ENCODE measurements around the gene SHLD1. TPM values are rescaled to one million over a fixed set of nuclear protein-coding genes. Genes with fewer than 3 reads are reported as not detected.

Gene SHLD1
- total RNA-seq, 5 donors from 2014 or later (not counting 1 experiment from before 2014, with no cell fraction given), result 10.0 to 15.8 (median 14.2) TPM

DNA sequence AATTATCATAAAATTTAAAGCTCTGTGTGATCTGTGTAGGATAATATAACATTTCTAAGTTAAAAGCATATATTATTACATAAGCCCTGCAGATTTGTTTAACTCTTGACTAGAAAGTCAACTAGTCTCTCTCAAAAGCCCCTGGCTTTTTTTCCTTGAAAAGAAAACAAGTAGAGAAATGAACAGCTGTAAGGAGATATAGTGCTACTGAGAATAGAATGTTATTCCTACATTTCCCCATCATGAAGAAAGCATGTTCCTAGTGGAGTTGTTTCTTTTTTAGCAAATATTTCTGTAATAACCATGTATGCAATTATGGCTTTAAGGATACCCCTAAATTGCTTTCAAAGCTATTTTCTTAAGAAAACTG, 37.6 kb downstream of the SHLD1 start:
- Histone ChIP-seq H3K4me3 (ENCODE audit: control insufficient read depth in 1 of 2, extremely low read depth in 1 of 2, low read length in 1 of 2) (no peak overlapping the region), H3K4me1 (ENCODE audit: control insufficient read depth in 1 of 2, extremely low read depth in 1 of 2, insufficient read depth in 2 of 2, low read length in 2 of 2) (no peaks in the 10 kb centered on the region), H3K36me3 (ENCODE audit: control insufficient read depth in 2 of 2, extremely low read depth in 1 of 2, insufficient read depth in 1 of 2, low read length in 1 of 2) (peaks cover 5 to 18% of the 10 kb centered on the region in 2 donors), H3K9me3 (no peaks in the 10 kb centered on the region), H3K27me3 (replicated peaks in 1 of 2; ENCODE audit: control insufficient read depth in 2 of 2, extremely low read depth in 1 of 2, insufficient read depth in 2 of 2, low read length in 1 of 2) (no peaks in the 10 kb centered on the region), H3K27ac (ENCODE audit: low read length) (no peak overlapping the region)
- Mint-ChIP-seq H3K27me3 (no peaks in the 10 kb centered on the region), H3K4me3 (no peak overlapping the region), H3K4me1 (peaks cover 0 to 13% (median 8%) of the 10 kb centered on the region in 3 donors), H3K36me3 (peaks cover 15% of the 10 kb centered on the region), H3K27ac (peak overlapping the region in 1 of 2 donors; percentile 77), H3K9me3 (no peaks in the 10 kb centered on the region)
- no peak for ATAC-seq (replicated peaks in 1 of 4)
- no peak for DNase-seq
- ChIA-PET CTCF (interaction anchor here (0.5 to 3.7 kb wide), 34 partner anchors 14 to 1700 kb away, joined by 3 to 44 read pairs (median 4); no protein-coding TSS in a partner anchor), POLR2A (interaction anchor here (0.5 to 0.9 kb wide), 5 partner anchors 8 to 182 kb away, joined by 3 to 9 read pairs (median 5); no protein-coding TSS in a partner anchor)

GRCh38 chr20:5788385-5788895, 38.2 kb downstream of the SHLD1 start:
- Histone ChIP-seq H3K4me1 (ENCODE audit: control insufficient read depth in 1 of 2, extremely low read depth in 1 of 2, insufficient read depth in 2 of 2, low read length in 2 of 2) (no peaks in the 10 kb centered on the region), H3K4me3 (ENCODE audit: control insufficient read depth in 1 of 2, extremely low read depth in 1 of 2, low read length in 1 of 2) (no peak overlapping the region), H3K27ac (ENCODE audit: low read length) (no peak overlapping the region), H3K9me3 (no peaks in the 10 kb centered on the region), H3K27me3 (replicated peaks in 1 of 2; ENCODE audit: control insufficient read depth in 2 of 2, extremely low read depth in 1 of 2, insufficient read depth in 2 of 2, low read length in 1 of 2) (no peaks in the 10 kb centered on the region), H3K36me3 (ENCODE audit: control insufficient read depth in 2 of 2, extremely low read depth in 1 of 2, insufficient read depth in 1 of 2, low read length in 1 of 2) (peaks cover 5 to 18% of the 10 kb centered on the region in 2 donors)
- Mint-ChIP-seq H3K36me3 (peaks cover 15% of the 10 kb centered on the region), H3K27ac (peak overlapping the region in 1 of 2 donors; percentile 2), H3K4me3 (no peak overlapping the region), H3K4me1 (peaks cover 0 to 15% (median 8%) of the 10 kb centered on the region in 3 donors), H3K27me3 (no peaks in the 10 kb centered on the region), H3K9me3 (no peaks in the 10 kb centered on the region)
- WGBS (ENCODE audit: insufficient coverage), result no CpG with 5 or more reads among the region's 3 CpGs
- ATAC-seq (replicated peaks in 1 of 4) (peak; percentile 87 to 99 (median 96)), DNase-seq (peak; percentile 19 to 93 (median 73))
- ChIA-PET CTCF (interaction anchor here (0.6 to 3.7 kb wide), 34 partner anchors 11 to 260 kb away, joined by 3 to 44 read pairs (median 4); no protein-coding TSS in a partner anchor), POLR2A (interaction anchor here (0.5 to 0.8 kb wide), 4 partner anchors 9 to 751 kb away, joined by 3 to 9 read pairs (median 6); no protein-coding TSS in a partner anchor)

DNA sequence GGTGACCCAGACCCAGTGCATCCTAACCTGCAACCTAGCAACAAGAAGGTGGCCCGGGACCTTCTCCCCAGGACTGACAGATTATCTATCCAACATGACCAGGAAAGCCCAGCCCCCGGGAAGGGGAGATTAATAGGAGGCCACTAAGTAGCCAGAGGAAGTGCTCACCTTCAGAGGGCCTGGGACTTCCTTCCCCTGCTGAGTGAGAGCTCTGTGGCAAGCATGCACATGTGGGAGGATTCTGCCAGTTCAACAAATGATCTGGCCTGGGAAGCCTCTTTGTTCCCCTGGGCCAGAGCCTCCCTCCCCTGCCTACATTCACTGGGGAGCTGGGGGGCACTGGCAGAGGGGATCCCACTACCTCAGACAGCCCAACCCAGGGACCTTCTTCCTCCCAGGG, 39.6 kb downstream of the SHLD1 start:
- no peak for DNase-seq
- H3K27ac ChIP-seq (ENCODE audit: low read length), result no peak overlapping the region
- no peak overlapping the region for H3K4me3 Mint-ChIP-seq
- POLR2A ChIA-PET, result no interaction called here
- CTCF ChIA-PET, result interaction anchor here (1.5 to 3.7 kb wide), 4 partner anchors 54 to 261 kb away, joined by 3 to 44 read pairs (median 30); no protein-coding TSS in a partner anchor
- H3K27me3 ChIP-seq (replicated peaks in 1 of 2; ENCODE audit: control insufficient read depth in 2 of 2, extremely low read depth in 1 of 2, insufficient read depth in 2 of 2, low read length in 1 of 2), result no peaks in the 10 kb centered on the region
- peaks cover 21% of the 10 kb centered on the region for H3K36me3 Mint-ChIP-seq
- peaks cover 5 to 20% of the 10 kb centered on the region in 2 donors for H3K36me3 ChIP-seq (ENCODE audit: control insufficient read depth in 2 of 2, extremely low read depth in 1 of 2, insufficient read depth in 1 of 2, low read length in 1 of 2)
- peaks cover 0 to 15% (median 8%) of the 10 kb centered on the region in 3 donors for H3K4me1 Mint-ChIP-seq
- H3K4me1 ChIP-seq (ENCODE audit: control insufficient read depth in 1 of 2, extremely low read depth in 1 of 2, insufficient read depth in 2 of 2, low read length in 2 of 2), result no peaks in the 10 kb centered on the region
- no peak for ATAC-seq (replicated peaks in 1 of 4)
- no peak overlapping the region for H3K4me3 ChIP-seq (ENCODE audit: control insufficient read depth in 1 of 2, extremely low read depth in 1 of 2, low read length in 1 of 2)
- H3K27ac Mint-ChIP-seq, result no peak overlapping the region
- H3K9me3 Mint-ChIP-seq, result no peaks in the 10 kb centered on the region
- H3K27me3 Mint-ChIP-seq, result no peaks in the 10 kb centered on the region
- WGBS (ENCODE audit: insufficient coverage), result no CpG with 5 or more reads among the region's 2 CpGs
- H3K9me3 ChIP-seq, result no peaks in the 10 kb centered on the region

GRCh38 chr20:5793916-5794315, 43.7 kb downstream of the SHLD1 start:
- no peaks in the 10 kb centered on the region for H3K27me3 Mint-ChIP-seq
- POLR2A ChIA-PET, result interaction anchor here in 1 of 2 donors (0.6 kb wide), 1 partner anchor 251 kb away, joined by 3 read pairs; no protein-coding TSS in a partner anchor
- CTCF ChIA-PET, result interaction anchor here in 1 of 2 donors (0.8 kb wide), 1 partner anchor 265 kb away, joined by 3 read pairs; no protein-coding TSS in a partner anchor
- no peaks in the 10 kb centered on the region for H3K4me1 ChIP-seq (ENCODE audit: control insufficient read depth in 1 of 2, extremely low read depth in 1 of 2, insufficient read depth in 2 of 2, low read length in 2 of 2)
- no peaks in the 10 kb centered on the region for H3K9me3 Mint-ChIP-seq
- peaks cover 0 to 10% (median 0%) of the 10 kb centered on the region in 3 donors for H3K4me1 Mint-ChIP-seq
- no CpG with 5 or more reads among the region's 2 CpGs for WGBS (ENCODE audit: insufficient coverage)
- DNase-seq (no peak), ATAC-seq (replicated peaks in 1 of 4) (no peak)
- H3K36me3 Mint-ChIP-seq, result peaks cover 17% of the 10 kb centered on the region
- H3K4me3 ChIP-seq (ENCODE audit: control insufficient read depth in 1 of 2, extremely low read depth in 1 of 2, low read length in 1 of 2), result no peak overlapping the region
- H3K27me3 ChIP-seq (replicated peaks in 1 of 2; ENCODE audit: control insufficient read depth in 2 of 2, extremely low read depth in 1 of 2, insufficient read depth in 2 of 2, low read length in 1 of 2), result no peaks in the 10 kb centered on the region
- peaks cover 0 to 9% of the 10 kb centered on the region in 2 donors for H3K36me3 ChIP-seq (ENCODE audit: control insufficient read depth in 2 of 2, extremely low read depth in 1 of 2, insufficient read depth in 1 of 2, low read length in 1 of 2)
- H3K27ac Mint-ChIP-seq, result no peak overlapping the region
- H3K4me3 Mint-ChIP-seq, result no peak overlapping the region
- H3K27ac ChIP-seq (ENCODE audit: low read length), result no peak overlapping the region
- H3K9me3 ChIP-seq, result no peaks in the 10 kb centered on the region

DNA sequence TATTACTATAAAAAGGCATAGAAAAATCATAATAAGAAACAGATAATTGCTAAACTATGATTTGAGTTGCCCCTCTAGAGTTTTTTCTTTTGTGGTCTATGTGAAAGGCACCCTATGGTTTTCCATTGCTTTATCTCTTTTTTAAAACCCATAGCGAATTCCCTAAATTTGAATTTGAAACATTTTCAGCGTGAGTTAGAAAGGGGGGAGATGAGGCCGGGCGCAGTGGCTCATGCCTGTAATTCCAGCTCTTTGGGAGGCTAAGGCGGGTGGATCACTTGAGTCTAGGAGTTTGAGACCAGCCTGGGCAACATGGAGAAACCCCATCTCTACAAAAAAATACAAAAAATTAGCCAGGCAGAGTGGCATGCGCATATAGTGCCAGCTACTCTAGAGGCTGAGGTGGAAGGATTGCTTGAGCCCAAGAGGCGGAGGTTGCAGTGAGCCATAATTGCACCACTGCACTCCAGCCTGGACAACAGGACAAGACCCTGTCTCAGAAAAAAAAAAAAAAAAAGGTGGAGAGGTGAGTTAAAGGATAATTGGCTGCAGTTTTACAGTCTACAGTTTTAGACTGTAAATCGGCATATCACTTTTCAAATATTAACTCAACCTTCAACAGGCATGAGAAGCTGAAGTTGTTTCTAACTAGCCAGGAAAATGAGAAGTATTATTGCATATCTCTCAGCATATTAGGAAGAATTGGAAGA, 46.3 kb downstream of the SHLD1 start:
- CTCF ChIA-PET, result interaction anchor here (0.6 to 1.1 kb wide), 2 partner anchors 236 to 249 kb away, joined by 3 read pairs; no protein-coding TSS in a partner anchor
- no peak overlapping the region for H3K27ac ChIP-seq (ENCODE audit: low read length)
- H3K4me3 Mint-ChIP-seq, result no peak overlapping the region
- H3K4me1 ChIP-seq (ENCODE audit: control insufficient read depth in 1 of 2, extremely low read depth in 1 of 2, insufficient read depth in 2 of 2, low read length in 2 of 2), result no peaks in the 10 kb centered on the region
- no peak overlapping the region for H3K4me3 ChIP-seq (ENCODE audit: control insufficient read depth in 1 of 2, extremely low read depth in 1 of 2, low read length in 1 of 2)
- no peaks in the 10 kb centered on the region for H3K9me3 ChIP-seq
- no peaks in the 10 kb centered on the region for H3K27me3 ChIP-seq (replicated peaks in 1 of 2; ENCODE audit: control insufficient read depth in 2 of 2, extremely low read depth in 1 of 2, insufficient read depth in 2 of 2, low read length in 1 of 2)
- peaks cover 0 to 4% of the 10 kb centered on the region in 2 donors for H3K36me3 ChIP-seq (ENCODE audit: control insufficient read depth in 2 of 2, extremely low read depth in 1 of 2, insufficient read depth in 1 of 2, low read length in 1 of 2)
- H3K27ac Mint-ChIP-seq, result no peak overlapping the region
- no peaks in the 10 kb centered on the region for H3K27me3 Mint-ChIP-seq
- DNase-seq (no peak), ATAC-seq (replicated peaks in 1 of 4) (no peak)
- POLR2A ChIA-PET, result interaction anchor here (0.6 to 0.7 kb wide), 2 partner anchors 25 to 302 kb away, joined by 3 read pairs; no protein-coding TSS in a partner anchor
- peaks cover 0 to 10% (median 0%) of the 10 kb centered on the region in 3 donors for H3K4me1 Mint-ChIP-seq
- peaks cover 20% of the 10 kb centered on the region for H3K36me3 Mint-ChIP-seq
- no peaks in the 10 kb centered on the region for H3K9me3 Mint-ChIP-seq
- 100% methylated on average over 1 of the region's 8 CpGs for WGBS (ENCODE audit: insufficient coverage)

DNA sequence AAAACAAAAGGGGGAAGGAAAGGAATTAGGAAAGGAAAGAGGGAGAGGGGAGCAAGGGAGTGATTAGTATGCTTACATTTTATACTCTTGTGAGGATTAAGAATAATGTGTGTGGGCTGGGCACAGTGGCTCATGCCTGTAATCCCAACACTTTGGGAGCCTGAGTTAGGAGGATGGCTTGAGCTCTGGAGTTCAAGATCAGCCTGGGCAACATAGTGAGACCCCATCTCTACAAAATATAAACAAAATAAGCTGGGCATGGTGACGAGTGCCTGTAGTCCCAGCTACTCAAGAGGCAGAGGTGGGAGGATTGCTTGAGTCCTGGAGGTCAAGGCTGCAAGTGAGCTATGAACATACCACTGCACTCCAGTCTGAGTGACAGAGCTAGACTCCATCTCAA, 47.0 kb downstream of the SHLD1 start:
- Histone ChIP-seq H3K27ac (ENCODE audit: low read length) (no peak overlapping the region), H3K36me3 (ENCODE audit: control insufficient read depth in 2 of 2, extremely low read depth in 1 of 2, insufficient read depth in 1 of 2, low read length in 1 of 2) (peaks cover 0 to 8% of the 10 kb centered on the region in 2 donors), H3K4me1 (ENCODE audit: control insufficient read depth in 1 of 2, extremely low read depth in 1 of 2, insufficient read depth in 2 of 2, low read length in 2 of 2) (no peaks in the 10 kb centered on the region), H3K9me3 (no peaks in the 10 kb centered on the region), H3K27me3 (replicated peaks in 1 of 2; ENCODE audit: control insufficient read depth in 2 of 2, extremely low read depth in 1 of 2, insufficient read depth in 2 of 2, low read length in 1 of 2) (no peaks in the 10 kb centered on the region), H3K4me3 (ENCODE audit: control insufficient read depth in 1 of 2, extremely low read depth in 1 of 2, low read length in 1 of 2) (no peak overlapping the region)
- Mint-ChIP-seq H3K9me3 (no peaks in the 10 kb centered on the region), H3K36me3 (peaks cover 20% of the 10 kb centered on the region), H3K4me3 (no peak overlapping the region), H3K27ac (no peak overlapping the region), H3K27me3 (no peaks in the 10 kb centered on the region), H3K4me1 (peaks cover 0 to 9% (median 0%) of the 10 kb centered on the region in 3 donors)
- CTCF ChIA-PET, result interaction anchor here (0.6 to 1.1 kb wide), 2 partner anchors 237 to 250 kb away, joined by 3 read pairs; no protein-coding TSS in a partner anchor
- no peak for DNase-seq
- WGBS (ENCODE audit: insufficient coverage), result no CpG with 5 or more reads among the region's 1 CpG
- POLR2A ChIA-PET, result interaction anchor here in 1 of 2 donors (0.5 to 0.6 kb wide), 2 partner anchors 24 to 188 kb away, joined by 3 to 6 read pairs; no protein-coding TSS in a partner anchor
- ATAC-seq (replicated peaks in 1 of 4), result no peak
